Hepatocyte (in vitro differentiated cells): ENCODE measurements around the gene LLGL2. TPM values are rescaled to one million over a fixed set of nuclear protein-coding genes. Genes with fewer than 3 reads are reported as not detected.
"Not testable (repeated sequence)": the region's sequence is repeated elsewhere in the genome, so short reads cannot be mapped to it uniquely, and the experiment has no call there.

Experiments used
- DNase-seq: peaks from one replicate; pipeline ENCODE4 v3.0.0-alpha.2; 2016; ENCODE audit warnings: low spot score
- H2AFZ ChIP-seq: fragments of 200-600 bp; sonication (generic); 2 replicates; pipeline ENCODE4 v1.6.0; 2016; ENCODE audit warnings: antibody characterized with exemption, mild to moderate bottlenecking
- H3K27ac ChIP-seq: fragments of 200-600 bp; sonication (generic); 2 replicates; pipeline ENCODE4 v1.5.1; 2016; ENCODE audit warnings: mild to moderate bottlenecking
- H3K27me3 ChIP-seq: fragments of 200-600 bp; sonication (generic); 2 replicates; pipeline ENCODE4 v1.6.1; 2016
- H3K36me3 ChIP-seq: fragments of 200-600 bp; sonication (generic); replicated peaks from 2 replicates; pipeline ENCODE4 v1.5.1; 2016; ENCODE audit warnings: low read depth; ENCODE audit not compliant: insufficient read depth
- H3K4me1 ChIP-seq: fragments of 200-600 bp; sonication (generic); 2 replicates; pipeline ENCODE4 v1.5.1; 2016; ENCODE audit warnings: mild to moderate bottlenecking, moderate library complexity; ENCODE audit not compliant: insufficient read depth
- H3K4me2 ChIP-seq: fragments of 200-600 bp; sonication (generic); 2 replicates; pipeline ENCODE4 v1.6.0; 2016
- H3K4me3 ChIP-seq: fragments of 200-600 bp; sonication (generic); 2 replicates; pipeline ENCODE4 v1.5.1; 2016; ENCODE audit warnings: mild to moderate bottlenecking
- H3K79me2 ChIP-seq: fragments of 200-600 bp; sonication (generic); 2 replicates; pipeline ENCODE4 v1.6.0; 2017; ENCODE audit warnings: mild to moderate bottlenecking
- H3K9me2 ChIP-seq: fragments of 200-600 bp; sonication (generic); replicated peaks from 2 replicates; pipeline ENCODE4 v1.6.0; 2017; ENCODE audit warnings: mild to moderate bottlenecking; ENCODE audit not compliant: insufficient read depth
- H3K9me3 ChIP-seq: fragments of 200-600 bp; sonication (generic); 2 replicates; pipeline ENCODE4 v1.5.1; 2016; ENCODE audit warnings: low read depth, mild to moderate bottlenecking
- H4K20me1 ChIP-seq: fragments of 200-600 bp; sonication (generic); 2 replicates; pipeline ENCODE4 v1.6.0; 2016; ENCODE audit warnings: mild to moderate bottlenecking; ENCODE audit not compliant: insufficient read depth, poor library complexity, severe bottlenecking
- EZH2 ChIP-seq: fragments of 200-600 bp; sonication (generic); IDR thresholded peaks from 2 replicates; pipeline ENCODE4 v1.6.1; 2016; ENCODE audit warnings: antibody characterized with exemption, mild to moderate bottlenecking, borderline replicate concordance
- EZH2phosphoT487 ChIP-seq: fragments of 200-600 bp; sonication (generic); IDR thresholded peaks from one replicate; pipeline ENCODE4 v1.6.1; 2018; ENCODE audit warnings: antibody characterized with exemption, mild to moderate bottlenecking, low read depth, moderate library complexity; ENCODE audit not compliant: unreplicated experiment, severe bottlenecking
- WGBS: methylation state at CpG from one replicate; pipeline ENCODE4 v1.1.6; 2016; ENCODE audit warnings: low lambda C conversion rate; ENCODE audit errors: missing lambda C conversion rate; 5-methylcytosine and 5-hydroxymethylcytosine counted together
- polyA plus RNA-seq: library from polyadenylated mRNA; unstranded; fragments of >200 nt; fragmentation: Nextera tagmentation; extraction: Ambion mirVana; gene quantifications from 2 replicates; pipeline ENCODE4 v1.2.1, GENCODE V29; 2016
- total RNA-seq: library from RNA; depleted of rRNA; stranded (reverse); fragments of >200 nt; gene quantifications from 2 replicates; pipeline ENCODE4 v1.2.3, GENCODE V29; 2014
- TF ChIP-seq, protein P1 (sequence below): fragments of 200-600 bp; sonication (generic); IDR thresholded peaks from 2 replicates; pipeline ENCODE4 v1.5.1; 2016; ENCODE audit warnings: antibody characterized with exemption, mild to moderate bottlenecking; ENCODE audit not compliant: poor library complexity

LLGL2 gene
- total and polyA plus RNA-seq, 2 experiments from 2014 or later = 81.8 to 154 TPM

DNA sequence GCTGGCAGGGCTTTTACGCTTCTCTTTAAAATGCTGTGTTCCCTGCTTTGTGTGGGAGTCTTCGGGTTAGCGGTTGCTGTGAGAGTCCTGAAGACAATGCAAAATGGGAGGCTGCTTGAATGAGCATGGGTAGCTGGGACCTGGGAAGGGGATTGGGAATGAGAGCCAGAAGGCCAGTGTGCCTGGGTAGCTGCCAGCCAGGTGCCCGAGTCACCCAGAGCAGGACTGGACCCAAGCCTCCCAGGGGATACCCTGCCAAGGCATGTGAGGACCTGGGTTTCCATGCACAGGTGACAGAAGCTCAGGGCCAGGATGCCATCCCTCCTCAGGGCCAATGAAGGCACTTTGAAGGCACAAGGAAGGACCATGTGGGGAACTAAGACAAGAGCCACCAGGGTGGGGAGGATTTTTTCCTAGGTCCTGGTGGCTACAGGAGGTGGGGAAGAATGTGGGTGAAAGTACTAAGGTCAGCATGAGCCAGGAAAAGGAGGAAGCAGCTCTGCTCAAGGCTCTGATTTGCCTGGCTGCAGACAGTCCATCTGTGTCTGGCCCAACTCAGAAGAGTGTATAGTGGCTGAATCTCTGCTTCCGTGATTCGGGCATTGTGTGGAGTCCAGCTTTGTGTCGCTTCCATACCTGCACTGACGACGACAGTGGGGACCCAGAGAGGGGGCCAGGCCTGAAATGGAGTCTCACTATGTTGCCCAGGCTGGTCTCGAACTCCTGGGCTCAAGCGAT, 48.6 kb upstream of the LLGL2 start:
- Histone ChIP-seq H3K4me3 (no peak overlapping the region), H3K36me3 (no peaks in the 10 kb centered on the region), H3K4me2 (no peak overlapping the region), H4K20me1 (peaks cover 7% of the 10 kb centered on the region), H3K79me2 (peaks cover 14% of the 10 kb centered on the region), H3K27ac (no peak overlapping the region), H3K27me3 (no peaks in the 10 kb centered on the region), H3K9me2 (no peaks in the 10 kb centered on the region), H3K9me3 (no peaks in the 10 kb centered on the region), H3K4me1 (peaks cover 23% of the 10 kb centered on the region), H2AFZ (no peak overlapping the region)
- TF ChIP-seq EZH2 (no peak), EZH2phosphoT487 (no peak)
- TF ChIP-seq, protein P1, sequence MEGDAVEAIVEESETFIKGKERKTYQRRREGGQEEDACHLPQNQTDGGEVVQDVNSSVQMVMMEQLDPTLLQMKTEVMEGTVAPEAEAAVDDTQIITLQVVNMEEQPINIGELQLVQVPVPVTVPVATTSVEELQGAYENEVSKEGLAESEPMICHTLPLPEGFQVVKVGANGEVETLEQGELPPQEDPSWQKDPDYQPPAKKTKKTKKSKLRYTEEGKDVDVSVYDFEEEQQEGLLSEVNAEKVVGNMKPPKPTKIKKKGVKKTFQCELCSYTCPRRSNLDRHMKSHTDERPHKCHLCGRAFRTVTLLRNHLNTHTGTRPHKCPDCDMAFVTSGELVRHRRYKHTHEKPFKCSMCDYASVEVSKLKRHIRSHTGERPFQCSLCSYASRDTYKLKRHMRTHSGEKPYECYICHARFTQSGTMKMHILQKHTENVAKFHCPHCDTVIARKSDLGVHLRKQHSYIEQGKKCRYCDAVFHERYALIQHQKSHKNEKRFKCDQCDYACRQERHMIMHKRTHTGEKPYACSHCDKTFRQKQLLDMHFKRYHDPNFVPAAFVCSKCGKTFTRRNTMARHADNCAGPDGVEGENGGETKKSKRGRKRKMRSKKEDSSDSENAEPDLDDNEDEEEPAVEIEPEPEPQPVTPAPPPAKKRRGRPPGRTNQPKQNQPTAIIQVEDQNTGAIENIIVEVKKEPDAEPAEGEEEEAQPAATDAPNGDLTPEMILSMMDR = no peak
- no peak for DNase-seq
- WGBS = 89% methylated on average over 11 of the region's 11 CpGs

DNA sequence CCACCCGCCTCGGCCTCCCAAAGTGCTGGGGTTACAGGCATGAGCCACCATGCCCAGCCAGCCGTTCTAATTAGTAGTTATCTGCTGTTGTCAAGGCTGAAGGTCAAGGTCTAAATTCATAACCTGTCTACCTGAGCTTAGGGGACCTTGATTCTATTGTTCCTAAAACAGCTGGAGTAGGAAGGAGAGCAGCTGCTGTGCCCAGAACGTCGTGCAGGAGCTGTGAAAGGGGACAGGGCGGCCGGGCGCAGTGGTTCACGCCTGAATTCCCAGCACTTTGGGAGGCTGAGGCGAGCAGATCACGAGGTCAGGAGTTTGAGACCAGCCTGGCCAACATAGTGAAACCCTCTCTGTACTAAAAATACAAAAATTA, 48.0 kb upstream of the LLGL2 start:
- H3K36me3 ChIP-seq, H3K4me2 ChIP-seq, H3K4me3 ChIP-seq, DNase-seq, H4K20me1 ChIP-seq, H3K27ac ChIP-seq, H3K9me2 ChIP-seq, H3K9me3 ChIP-seq, H3K27me3 ChIP-seq, H2AFZ ChIP-seq: not testable (repeated sequence)
- Histone ChIP-seq H3K79me2 (peaks cover 19% of the 10 kb centered on the region), H3K4me1 (peaks cover 28% of the 10 kb centered on the region)
- WGBS = 94% methylated on average over 11 of the region's 11 CpGs

DNA sequence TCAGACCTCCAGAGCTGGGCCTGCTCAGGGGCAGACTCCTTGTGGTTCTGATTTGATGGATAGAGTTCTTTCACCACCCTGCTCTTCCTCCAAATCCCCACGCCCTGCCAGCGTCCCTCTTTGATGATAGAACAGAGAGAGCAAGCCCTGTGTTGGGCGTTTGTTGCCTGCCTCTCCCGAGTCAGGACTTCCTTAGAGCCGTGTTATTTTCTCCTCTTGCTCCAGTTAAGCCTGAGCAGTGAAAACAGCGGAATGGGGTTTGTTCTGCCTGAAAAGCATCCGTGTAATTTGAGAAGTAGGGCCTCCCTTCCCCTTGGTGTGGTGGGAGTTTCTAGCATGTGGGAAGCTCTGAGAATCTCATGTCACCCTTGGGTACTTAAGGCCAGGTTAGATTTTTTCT, 47.0 kb upstream of the LLGL2 start:
- TF ChIP-seq EZH2phosphoT487 (no peak), EZH2 (no peak)
- TF ChIP-seq, protein P1 = no peak
- no peak overlapping the region for H3K27ac ChIP-seq
- H3K9me3 ChIP-seq = no peaks in the 10 kb centered on the region
- no peaks in the 10 kb centered on the region for H3K36me3 ChIP-seq
- H3K4me3 ChIP-seq = no peak overlapping the region
- 65% methylated on average over 7 of the region's 7 CpGs for WGBS
- H3K9me2 ChIP-seq = no peaks in the 10 kb centered on the region
- no peak overlapping the region for H2AFZ ChIP-seq
- peaks cover 27% of the 10 kb centered on the region for H3K79me2 ChIP-seq
- peaks cover 28% of the 10 kb centered on the region for H3K4me1 ChIP-seq
- DNase-seq = no peak
- no peaks in the 10 kb centered on the region for H3K27me3 ChIP-seq
- no peak overlapping the region for H3K4me2 ChIP-seq
- H4K20me1 ChIP-seq = peaks cover 8% of the 10 kb centered on the region

DNA sequence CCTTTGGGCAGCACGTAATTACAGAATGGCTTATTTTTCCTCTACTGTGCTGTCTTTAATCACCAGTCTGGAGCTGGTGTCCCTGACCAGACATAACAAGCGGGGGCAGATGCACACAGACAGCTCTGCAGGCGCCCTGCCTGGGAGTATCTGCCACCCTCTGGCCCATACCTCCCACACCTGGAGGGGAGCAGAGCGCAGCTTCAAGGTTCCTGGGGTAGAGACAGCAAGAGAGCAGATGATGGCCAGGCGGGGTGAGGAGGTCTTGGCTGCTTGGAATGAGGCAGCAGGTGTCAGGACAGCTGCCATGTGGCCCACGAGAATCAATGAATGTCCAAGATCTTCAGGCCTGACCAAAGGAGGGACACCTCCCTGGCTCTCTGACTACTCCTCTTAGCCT, 45.2 kb upstream of the LLGL2 start:
- Histone ChIP-seq H3K9me3 (no peaks in the 10 kb centered on the region), H3K36me3 (no peaks in the 10 kb centered on the region), H3K27ac (no peak overlapping the region), H3K9me2 (no peaks in the 10 kb centered on the region), H4K20me1 (peaks cover 17% of the 10 kb centered on the region), H3K79me2 (peaks cover 38% of the 10 kb centered on the region), H3K4me3 (no peak overlapping the region), H3K4me1 (peaks cover 28% of the 10 kb centered on the region), H2AFZ (no peak overlapping the region), H3K4me2 (no peak overlapping the region), H3K27me3 (no peaks in the 10 kb centered on the region)
- DNase-seq = no peak
- TF ChIP-seq, protein P1 = no peak
- TF ChIP-seq EZH2 (no peak), EZH2phosphoT487 (no peak)
- WGBS = 90% methylated on average over 6 of the region's 6 CpGs
